Motor neuron (in vitro differentiated cells): ENCODE results near the gene ATF1. TPM values are rescaled to one million over a fixed set of nuclear protein-coding genes. Genes with fewer than 3 reads are reported as not detected.
"Not testable (repeated sequence)": the region's sequence is repeated elsewhere in the genome, so short reads cannot be mapped to it uniquely, and the experiment has no call there.

ENCODE experiments used
- ATAC-seq, 8 experiments: fragments of 200-7000 bp; cut with Tn5 transposase; replicated peaks in 6 of 8; 2 replicates each; pipeline ENCODE4 v1.8.0; 2021; ENCODE audit warnings: mild to moderate bottlenecking in 8 of 8, moderate library complexity in 8 of 8
- H3K27ac ChIP-seq, 2 donors: fragments of 250-450 bp; sonication (Bioruptor Pico); 2 replicates each; pipeline ENCODE4 v1.9.0; 2021; ENCODE audit warnings: antibody characterized with exemption in 2 of 2, mild to moderate bottlenecking in 2 of 2, moderate library complexity in 1 of 2
- H3K4me1 ChIP-seq, 2 donors: fragments of 250-450 bp; sonication (Bioruptor Pico); replicated peaks in 1 of 2; 2 replicates each; pipeline ENCODE4 v1.6.1; 2021; ENCODE audit warnings: antibody characterized with exemption in 2 of 2, mild to moderate bottlenecking in 2 of 2, moderate library complexity in 1 of 2
- H3K4me3 ChIP-seq, 5 donors: fragments of 250-450 bp; sonication (Bioruptor Pico); 2 replicates each; pipeline ENCODE4 v1.9.0; 2021; ENCODE audit warnings: antibody characterized with exemption in 5 of 5, mild to moderate bottlenecking in 5 of 5, moderate library complexity in 4 of 5
- WGBS, 10 experiments: fragments of 450-650 bp; shearing (Covaris generic); methylation state at CpG; one replicate each; pipeline ENCODE4 v1.0.0; 2022; 5-methylcytosine and 5-hydroxymethylcytosine counted together
- in situ Hi-C, 9 experiments: fragments of 400-800 bp; cut with MboI; loops; one replicate each; pipeline ENCODE4 v1.15.0; 2021; ENCODE audit warnings: low sequenced_read_pairs in 9 of 9, low pct_unique_long_range_greater_than_20kb in 2 of 9; ENCODE audit not compliant: unreplicated experiment in 9 of 9
- total RNA-seq, 8 experiments: library from RNA; unstranded; fragments of 300-600 nt; gene quantifications; 2 replicates each; pipeline versions ENCODE4 v1.2.3 to v1.2.4, GENCODE V29; 2022

Gene ATF1
- total RNA-seq, 8 experiments from 2014 or later = 8.4 to 24.3 (median 15.0) TPM

DNA sequence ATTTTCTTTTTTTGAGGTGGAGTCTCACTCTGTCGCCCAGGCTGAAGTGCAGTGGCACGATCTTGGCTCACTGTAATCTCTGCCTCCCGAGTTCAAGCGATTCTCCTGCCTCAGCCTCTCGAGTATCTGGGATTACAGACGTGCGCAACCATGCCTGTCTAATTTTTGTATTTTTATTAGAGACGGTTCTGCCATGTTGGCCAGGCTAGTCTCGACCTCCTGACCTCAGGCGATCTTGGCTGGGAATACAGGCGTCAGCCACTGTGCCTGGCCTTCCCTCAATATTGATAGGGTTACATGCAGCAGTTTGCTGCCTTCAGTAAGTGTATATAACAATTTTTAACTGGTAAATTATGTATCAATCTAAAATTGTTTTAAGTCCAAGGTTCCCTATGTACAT lies 59.8 kb downstream of the ATF1 start:
- WGBS, 10 experiments = 86 to 100% (median 92%) methylated on average over 1 to 5 of the region's 11 CpGs; no CpG with 5 or more reads in 5 of the 10 experiments
- not testable (repeated sequence) for ATAC-seq, H3K4me1 ChIP-seq, H3K27ac ChIP-seq, H3K4me3 ChIP-seq
- in situ Hi-C loops = loop anchor here in 2 of 9 experiments (25.0 kb wide), 2 partner anchors 189 to 514 kb away; partner anchors contain the start of gene CELA1 (in 2 of the 2)

DNA sequence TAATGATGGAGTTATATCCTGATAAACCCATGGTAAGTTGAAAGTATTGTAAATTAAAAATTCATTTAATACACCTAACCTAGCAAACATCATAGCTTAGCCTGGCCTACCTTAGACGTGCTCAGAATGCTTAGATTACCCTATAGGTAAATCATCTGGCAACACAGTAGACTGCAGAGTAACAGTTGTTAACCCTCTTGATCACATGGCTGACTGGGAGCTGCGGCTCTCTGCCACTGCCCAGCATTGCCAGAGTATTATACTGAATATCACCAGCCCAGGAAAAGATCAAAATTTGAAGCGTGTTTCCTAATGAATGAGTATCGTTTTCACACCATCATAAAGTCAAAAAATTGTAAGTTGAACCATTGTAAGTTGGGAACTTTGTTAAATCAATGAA lies 61.0 kb downstream of the ATF1 start:
- Histone ChIP-seq H3K27ac (no peak overlapping the region), H3K4me1 (no peaks in the 10 kb centered on the region), H3K4me3 (no peak overlapping the region)
- 0 to 40% (median 10%) methylated on average over 1 to 4 of the region's 4 CpGs; no CpG with 5 or more reads in 1 of the 10 experiments for WGBS, 10 experiments
- in situ Hi-C loops = loop anchor here in 5 of 9 experiments (25.0 kb wide), 3 partner anchors 137 to 512 kb away; partner anchors contain the start of genes CELA1 (in 4 of the 5) and HIGD1C (in 1 of the 5)
- ATAC-seq = peak in 3 of 8 experiments; percentile 20 to 53 (median 41)

- no peak overlapping the region for H3K4me3 ChIP-seq
- no peaks in the 10 kb centered on the region for H3K4me1 ChIP-seq
- H3K27ac ChIP-seq = no peak overlapping the region
- in situ Hi-C loops = loop anchor here in 3 of 9 experiments (25.0 kb wide), 2 partner anchors 137 to 512 kb away; partner anchors contain the start of genes CELA1 (in 2 of the 3) and HIGD1C (in 1 of the 3)
- WGBS, 10 experiments = 0 to 36% (median 7%) methylated on average over 2 of the region's 2 CpGs; no CpG with 5 or more reads in 2 of the 10 experiments
- peak in 5 of 8 experiments; percentile 18 to 91 (median 82) for ATAC-seq
Measured at GRCh38 chr12:50825372-50825838, 61.5 kb downstream of the ATF1 start.

DNA sequence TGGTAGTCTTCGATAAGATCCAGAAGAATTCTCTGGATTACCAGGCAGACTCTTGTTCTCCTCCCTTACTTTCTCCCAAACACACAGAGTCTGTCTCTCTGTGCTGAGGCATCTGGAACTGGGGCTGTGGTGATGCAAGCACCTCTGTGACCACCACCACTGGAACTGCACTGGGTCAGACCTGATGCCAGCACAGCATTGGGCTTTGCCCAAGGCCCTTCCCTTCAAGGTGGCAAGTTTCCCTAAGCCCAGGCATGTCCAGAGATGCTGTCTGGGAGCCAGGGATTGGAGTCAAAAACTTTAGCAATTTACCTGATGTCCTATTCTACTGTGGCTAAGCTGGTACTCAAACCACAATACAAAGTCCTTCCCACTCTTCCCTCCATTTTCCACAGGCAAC lies 64.2 kb downstream of the ATF1 start:
- Histone ChIP-seq H3K4me3 (no peak overlapping the region), H3K4me1 (no peaks in the 10 kb centered on the region), H3K27ac (no peak overlapping the region)
- 80 to 100% (median 100%) methylated on average over 1 of the region's 1 CpG; no CpG with 5 or more reads in 6 of the 10 experiments for WGBS, 10 experiments
- no peak for ATAC-seq
- in situ Hi-C loops = loop anchor here in 3 of 9 experiments (25.0 kb wide), 2 partner anchors 134 to 509 kb away; partner anchors contain the start of genes CELA1 (in 2 of the 3) and HIGD1C (in 1 of the 3)

GRCh38 chr12:50828886-50829285 lies 65.0 kb downstream of the ATF1 start:
- H3K4me1 ChIP-seq = no peaks in the 10 kb centered on the region
- no peak overlapping the region for H3K27ac ChIP-seq
- peak in 3 of 8 experiments; percentile 19 to 88 (median 53) for ATAC-seq
- 33 to 60% methylated on average over 1 of the region's 2 CpGs; no CpG with 5 or more reads in 8 of the 10 experiments for WGBS, 10 experiments
- in situ Hi-C loops = loop anchor here in 3 of 9 experiments (25.0 kb wide), 2 partner anchors 133 to 508 kb away; partner anchors contain the start of genes CELA1 (in 2 of the 3) and HIGD1C (in 1 of the 3)
- H3K4me3 ChIP-seq = no peak overlapping the region

DNA sequence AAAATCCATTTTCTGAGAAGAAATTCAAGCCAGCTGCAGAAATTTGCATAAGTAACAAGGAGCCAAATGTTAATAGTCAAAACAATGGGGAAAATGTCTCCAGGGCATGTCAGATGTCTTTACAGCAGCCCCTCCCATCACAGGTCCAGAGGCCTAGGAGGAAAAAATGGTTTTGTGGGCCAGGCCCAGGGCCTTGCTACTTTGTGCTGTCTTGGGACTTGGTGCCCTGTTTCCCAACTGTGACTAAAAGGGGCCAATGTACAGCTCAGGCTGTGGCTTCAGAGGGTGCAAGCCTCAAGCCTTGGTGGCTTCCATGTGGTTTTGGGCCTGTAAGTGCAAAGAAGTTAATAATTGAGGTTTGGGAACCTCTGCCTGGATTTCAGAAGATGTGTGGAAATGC lies 69.9 kb downstream of the ATF1 start:
- in situ Hi-C loops = loop anchor here in 3 of 9 experiments (25.0 kb wide), 2 partner anchors 128 to 504 kb away; partner anchors contain the start of genes CELA1 (in 2 of the 3) and HIGD1C (in 1 of the 3)
- H3K4me1 ChIP-seq, H3K27ac ChIP-seq, ATAC-seq, H3K4me3 ChIP-seq: not testable (repeated sequence)

DNA sequence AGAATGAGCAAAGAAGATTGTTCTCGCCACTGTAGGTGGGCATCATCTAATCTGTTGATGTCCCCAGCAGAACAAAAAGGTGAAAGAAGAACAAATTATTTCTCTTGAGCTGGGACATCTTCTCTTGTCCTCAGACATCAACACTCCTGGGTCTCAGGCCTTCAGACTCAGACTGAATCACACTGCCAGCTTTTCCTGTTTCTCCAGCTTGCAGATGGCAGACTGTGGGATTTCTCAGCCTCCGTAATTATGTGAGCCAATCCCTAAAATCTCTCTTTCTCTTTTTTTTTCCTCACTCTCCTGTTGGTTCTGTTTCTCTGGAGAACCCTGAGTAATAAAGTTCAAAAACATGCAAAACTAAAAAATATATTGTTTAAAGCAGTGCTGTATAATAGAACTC lies 75.1 kb downstream of the ATF1 start:
- no peaks in the 10 kb centered on the region for H3K4me1 ChIP-seq
- no peak overlapping the region for H3K27ac ChIP-seq
- no peak for ATAC-seq
- WGBS, 10 experiments = 20 to 96% (median 80%) methylated on average over 1 to 2 of the region's 2 CpGs; no CpG with 5 or more reads in 1 of the 10 experiments
- in situ Hi-C loops = loop anchor here in 3 of 9 experiments (25.0 kb wide), 2 partner anchors 123 to 498 kb away; partner anchors contain the start of genes CELA1 (in 2 of the 3) and HIGD1C (in 1 of the 3)
- no peak overlapping the region for H3K4me3 ChIP-seq

DNA sequence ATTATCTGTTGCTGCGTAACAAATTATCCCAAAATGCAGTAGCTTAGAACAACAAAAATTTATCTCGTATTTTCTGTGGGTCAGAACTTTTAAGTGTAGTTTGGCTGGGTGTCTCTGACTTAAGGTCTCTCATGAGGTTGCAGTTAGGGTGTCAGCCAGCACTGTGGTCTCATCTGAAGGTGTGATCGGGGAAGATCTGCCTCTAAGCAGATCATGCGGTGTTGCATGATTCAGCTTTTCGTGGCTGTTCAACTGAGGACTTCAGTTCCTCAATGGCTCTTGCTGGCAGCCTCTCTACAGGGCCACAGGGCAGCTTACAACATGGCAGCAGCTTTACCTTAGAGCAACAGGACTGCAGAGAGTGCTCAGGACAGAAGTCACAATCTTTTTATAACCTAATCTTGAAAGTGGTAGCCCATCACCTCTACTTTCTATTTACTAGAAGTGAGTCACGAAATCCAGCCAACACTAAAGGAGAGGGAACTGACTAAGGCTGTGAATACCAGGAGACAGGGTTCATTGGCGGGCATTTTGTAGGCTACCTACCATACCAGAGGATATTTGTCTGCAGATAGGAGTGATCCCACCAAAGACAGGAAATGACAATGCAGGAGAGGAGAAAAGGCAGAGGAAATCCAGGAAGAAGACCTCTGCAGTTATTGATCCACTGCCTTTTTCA lies 77.0 kb downstream of the ATF1 start:
- ATAC-seq = no peak
- no peak overlapping the region for H3K27ac ChIP-seq
- no peaks in the 10 kb centered on the region for H3K4me1 ChIP-seq
- no peak overlapping the region for H3K4me3 ChIP-seq
- in situ Hi-C loops = loop anchor here in 3 of 9 experiments (25.0 kb wide), 2 partner anchors 121 to 496 kb away; partner anchors contain the start of genes CELA1 (in 2 of the 3) and HIGD1C (in 1 of the 3)
- WGBS, 10 experiments = 50 to 83% (median 75%) methylated on average over 1 to 7 of the region's 7 CpGs; no CpG with 5 or more reads in 1 of the 10 experiments

- Histone ChIP-seq H3K4me3 (no peak overlapping the region), H3K4me1 (no peaks in the 10 kb centered on the region), H3K27ac (no peak overlapping the region)
- in situ Hi-C loops = loop anchor here in 3 of 9 experiments (25.0 kb wide), 2 partner anchors 120 to 495 kb away; partner anchors contain the start of genes CELA1 (in 2 of the 3) and HIGD1C (in 1 of the 3)
- ATAC-seq = no peak
- 34 to 71% (median 60%) methylated on average over 1 to 6 of the region's 7 CpGs; no CpG with 5 or more reads in 1 of the 10 experiments for WGBS, 10 experiments
Measured at GRCh38 chr12:50841716-50842531, 78.0 kb downstream of the ATF1 start.

GRCh38 chr12:50842637-50843493 lies 79.0 kb downstream of the ATF1 start, which contains the start of gene TMPRSS12:
Gene TMPRSS12 (plus strand): TSS chr12:50842926. CDS start chr12:50842965, 39 bp downstream.
- Histone ChIP-seq H3K4me3 (no peak within 1 kb of the TSS), H3K4me1 (no peaks in the 10 kb centered on the region), H3K27ac (no peak within 1 kb of the TSS)
- 40 to 84% (median 82%) methylated on average over 1 to 11 of the region's 36 CpGs; no CpG with 5 or more reads in 3 of the 10 experiments for WGBS, 10 experiments
- no peak for ATAC-seq
- in situ Hi-C loops = loop anchor here in 3 of 9 experiments (25.0 kb wide), 2 partner anchors 119 to 494 kb away; partner anchors contain the start of genes CELA1 (in 2 of the 3) and HIGD1C (in 1 of the 3)

DNA sequence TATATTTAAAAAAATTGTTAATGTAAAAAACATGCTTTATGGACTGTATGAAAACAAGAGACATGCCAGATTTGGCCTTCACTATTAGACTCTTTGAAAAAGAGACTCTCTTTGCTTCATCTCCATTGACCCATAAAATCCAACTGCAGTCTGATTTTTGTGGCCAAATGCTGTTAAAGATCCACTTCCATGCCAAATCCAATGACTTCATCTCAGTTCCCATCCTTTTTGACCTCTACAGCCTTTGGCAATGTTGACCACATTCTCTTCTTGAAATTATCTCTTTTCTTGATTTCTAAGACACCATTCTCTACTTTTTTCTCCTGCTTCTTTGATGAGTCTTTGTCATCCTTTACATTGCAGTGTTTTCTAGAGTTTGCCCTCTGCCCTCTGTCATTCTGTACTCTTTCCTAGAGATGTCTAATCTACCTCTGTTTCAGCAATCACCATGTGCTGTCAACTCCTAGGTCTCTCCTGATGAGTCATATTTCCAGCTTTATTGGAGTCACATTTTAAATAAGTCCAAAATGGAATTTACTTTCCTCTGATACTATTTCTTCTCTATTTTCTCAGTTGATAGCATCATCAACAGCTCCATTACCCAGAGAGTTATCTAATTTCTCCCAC lies 81.2 kb downstream of the ATF1 start:
- in situ Hi-C loops = loop anchor here in 3 of 9 experiments (25.0 kb wide), 2 partner anchors 117 to 492 kb away; partner anchors contain the start of genes CELA1 (in 2 of the 3) and HIGD1C (in 1 of the 3)
- Histone ChIP-seq H3K4me3 (no peak overlapping the region), H3K4me1 (no peaks in the 10 kb centered on the region), H3K27ac (no peak overlapping the region)
- no peak for ATAC-seq
